HG02852 (cell line): ENCODE measurements around the gene ITGA3.

Experiments used
- ATAC-seq: cut with Tn5 transposase; IDR thresholded peaks from one replicate; pipeline ENCODE4 v1.9.1; 2021; ENCODE audit warnings: mild to moderate bottlenecking, moderate library complexity; ENCODE audit not compliant: unreplicated experiment

The ITGA3 gene

DNA sequence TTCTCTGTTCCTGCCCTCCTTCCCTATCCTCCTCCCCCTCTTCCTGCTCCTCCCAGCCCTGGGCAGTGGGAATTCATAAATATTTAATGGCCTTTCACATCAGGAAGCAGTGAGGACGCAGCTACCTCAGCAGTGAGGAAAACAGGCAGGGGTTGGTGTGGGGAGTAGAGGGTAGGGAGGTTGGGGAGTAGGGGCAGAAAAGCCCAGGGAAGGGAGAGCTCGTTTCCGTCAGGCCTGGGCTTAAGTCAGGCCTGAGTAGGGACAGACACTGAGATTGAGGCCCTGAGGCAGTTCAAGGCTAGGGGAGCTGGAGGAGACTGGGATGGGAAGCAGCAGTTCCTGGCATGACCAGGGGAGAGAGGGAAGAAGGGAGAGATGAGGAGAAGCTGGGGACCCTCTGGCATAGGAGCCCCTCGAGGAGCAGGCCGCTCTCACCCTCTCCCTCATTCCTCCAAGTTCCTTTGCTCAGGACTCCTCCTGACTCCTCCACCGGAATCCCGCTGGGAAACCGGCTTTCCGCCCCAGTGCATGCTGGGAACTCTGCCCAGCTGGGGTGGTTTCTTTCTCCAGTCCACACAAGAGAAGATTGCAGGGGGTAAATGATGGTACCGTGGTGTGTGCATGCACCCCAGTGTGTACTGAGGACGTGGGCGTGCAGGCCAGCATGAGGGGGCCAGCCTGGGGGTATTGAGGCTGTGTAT is 67.9 kb downstream of the ITGA3 start:
- no peak for ATAC-seq

GRCh38 chr17:50125420-50125997 is 69.6 kb downstream of the ITGA3 start:
- no peak for ATAC-seq

- ATAC-seq = no peak
Measured at GRCh38 chr17:50127697-50128361, 71.9 kb downstream of the ITGA3 start.

- ATAC-seq = no peak
Measured at GRCh38 chr17:50128441-50129352, 72.8 kb downstream of the ITGA3 start.

GRCh38 chr17:50129353-50129727 is 73.4 kb downstream of the ITGA3 start:
- ATAC-seq = no peak

DNA sequence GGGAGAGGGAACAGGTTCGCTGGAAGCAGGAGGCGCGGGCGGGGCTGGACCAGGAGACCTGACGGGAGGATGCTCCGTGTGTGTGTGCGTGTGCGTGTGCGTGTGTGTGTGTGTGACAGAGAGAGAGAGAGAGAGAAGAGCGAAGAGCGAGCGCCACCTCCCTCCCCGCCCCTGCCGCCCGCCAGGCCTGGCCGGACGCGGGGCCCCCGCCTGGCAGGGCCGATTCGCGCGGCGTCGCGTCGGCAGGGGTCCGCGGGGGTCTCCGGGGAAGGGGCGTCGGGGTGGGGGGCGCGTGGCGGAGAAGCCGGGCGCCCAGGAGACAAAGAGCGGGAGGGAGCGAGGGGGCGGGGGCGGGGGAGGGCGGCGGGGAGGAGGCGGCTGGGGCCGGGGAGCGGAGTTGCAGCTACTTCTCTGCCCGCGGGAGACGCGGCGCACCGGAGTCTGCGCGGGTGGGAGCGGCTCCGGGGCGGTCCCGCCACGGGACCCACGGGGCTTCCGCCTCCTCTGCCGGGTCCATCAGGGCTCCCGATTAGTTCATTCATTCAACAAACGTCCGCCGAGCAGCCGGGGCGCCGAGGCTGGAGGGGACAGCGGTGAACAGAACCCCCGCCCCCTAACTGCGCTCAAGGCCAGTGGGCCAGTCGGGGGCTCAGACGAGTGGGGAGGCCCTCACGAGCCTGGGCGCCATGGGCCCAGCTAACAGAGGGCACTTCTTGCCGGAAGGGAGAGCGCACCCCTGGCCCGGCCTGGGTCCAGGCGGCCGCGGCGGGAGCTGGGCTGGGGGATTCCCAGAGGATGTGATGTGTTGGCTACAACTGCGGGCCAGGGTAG is 74.0 kb downstream of the ITGA3 start, which contains the start of gene SAMD14:
SAMD14 (minus strand) TSS at position 433 of the 831 bp plus-strand sequence. CDS start 5,201 bp downstream, outside the sequence.
- no peak for ATAC-seq

GRCh38 chr17:50130559-50131305 is 74.8 kb downstream of the ITGA3 start:
- ATAC-seq = no peak

- no peak for ATAC-seq
Measured at GRCh38 chr17:50132104-50132794, 76.3 kb downstream of the ITGA3 start.

- no peak for ATAC-seq
Measured at GRCh38 chr17:50133028-50133768, 77.3 kb downstream of the ITGA3 start.

- ATAC-seq = no peak
Measured at GRCh38 chr17:50133769-50134099, 77.8 kb downstream of the ITGA3 start.

DNA sequence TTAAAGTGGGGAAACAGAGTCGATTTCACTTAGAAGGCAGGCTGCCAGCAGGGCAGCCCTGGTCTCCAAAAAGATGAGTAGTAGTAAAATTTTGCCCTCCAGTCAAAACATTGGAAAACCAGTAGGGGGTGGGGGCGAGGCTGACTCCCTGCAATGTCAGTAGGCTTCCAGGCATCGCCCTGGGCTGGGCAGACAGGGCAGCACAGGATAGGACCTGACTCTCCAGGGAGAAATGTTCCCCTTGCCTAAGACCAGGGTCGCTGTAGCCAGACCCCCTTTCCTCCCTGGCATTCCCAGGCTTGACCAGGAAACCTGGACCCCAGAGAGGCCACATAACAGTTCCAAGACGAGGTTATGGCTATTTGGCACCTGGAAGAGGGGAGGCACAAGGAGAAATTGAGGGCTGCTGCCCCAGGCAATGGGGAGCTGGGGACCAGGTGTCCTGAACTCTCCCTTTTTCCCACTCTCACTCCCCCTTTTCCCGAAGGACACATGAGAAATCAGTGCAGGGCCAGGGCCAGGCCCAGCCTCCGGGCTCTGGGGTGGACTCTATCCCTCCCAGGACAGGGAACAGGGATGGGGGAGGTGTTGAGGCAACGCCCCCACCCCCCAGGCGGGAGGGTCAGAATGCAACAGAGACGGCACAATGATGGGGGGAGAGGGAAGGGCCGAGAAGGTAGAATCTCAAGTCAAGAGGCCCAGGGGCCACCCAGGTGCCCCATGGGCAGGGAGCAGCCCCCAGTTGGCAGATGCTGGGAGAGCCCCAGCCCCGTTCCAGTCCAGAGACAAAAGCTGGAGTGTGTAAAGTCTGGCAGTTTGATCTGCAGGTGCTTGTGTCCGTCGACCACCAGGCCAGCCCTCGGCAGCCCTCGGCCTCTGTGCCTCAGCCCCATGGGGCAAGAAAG is 78.5 kb downstream of the ITGA3 start:
- no peak for ATAC-seq

GRCh38 chr17:50135316-50136095 is 79.6 kb downstream of the ITGA3 start:
- ATAC-seq = no peak

DNA sequence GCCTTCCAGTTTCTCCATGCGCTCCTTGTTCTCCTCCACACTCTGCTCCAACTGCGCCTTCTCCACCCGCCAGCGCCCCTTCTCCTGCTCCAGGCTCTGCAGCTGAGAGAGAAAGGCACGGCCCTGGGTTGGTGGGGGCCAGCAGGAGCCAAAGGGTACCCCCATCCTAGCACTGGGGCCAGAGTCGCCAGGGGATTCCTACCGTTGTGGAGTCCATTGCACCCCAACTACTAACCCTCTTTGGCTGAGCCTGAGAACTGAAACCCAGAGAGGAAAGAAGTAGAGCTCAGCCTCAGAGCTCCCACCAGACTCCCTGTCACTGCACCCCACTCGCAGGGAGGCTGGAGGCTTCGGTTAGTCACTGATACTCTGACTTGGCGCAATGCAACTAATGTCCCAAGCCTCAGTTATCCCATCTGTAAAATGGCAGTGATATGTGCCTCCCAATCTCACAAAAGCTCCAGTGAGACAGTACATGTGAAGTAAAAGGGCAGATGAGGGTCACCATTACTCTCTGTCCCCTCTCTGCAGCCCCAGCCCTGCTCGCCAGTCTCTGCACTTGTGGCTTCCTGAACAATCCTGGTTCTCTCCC is 80.3 kb downstream of the ITGA3 start:
- ATAC-seq = no peak

DNA sequence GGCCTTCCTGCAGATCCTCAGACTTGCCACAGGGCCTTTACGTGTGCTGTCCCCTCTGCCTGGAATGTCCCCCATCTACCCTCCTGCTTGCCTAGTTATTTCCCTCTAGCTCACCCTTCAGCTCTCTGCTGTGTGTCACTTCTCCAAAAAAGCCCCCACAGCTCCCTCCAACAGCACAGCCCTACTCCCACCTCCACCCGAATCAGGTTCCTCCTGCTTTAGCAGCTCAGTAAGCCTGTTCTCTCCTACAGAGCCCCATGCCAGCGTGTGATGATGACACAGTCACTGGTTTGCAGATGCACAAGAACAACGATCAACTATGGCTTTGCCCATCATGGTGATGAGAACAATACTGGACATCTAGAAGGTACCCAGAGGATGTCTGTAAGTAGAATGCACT is 81.1 kb downstream of the ITGA3 start:
- no peak for ATAC-seq

DNA sequence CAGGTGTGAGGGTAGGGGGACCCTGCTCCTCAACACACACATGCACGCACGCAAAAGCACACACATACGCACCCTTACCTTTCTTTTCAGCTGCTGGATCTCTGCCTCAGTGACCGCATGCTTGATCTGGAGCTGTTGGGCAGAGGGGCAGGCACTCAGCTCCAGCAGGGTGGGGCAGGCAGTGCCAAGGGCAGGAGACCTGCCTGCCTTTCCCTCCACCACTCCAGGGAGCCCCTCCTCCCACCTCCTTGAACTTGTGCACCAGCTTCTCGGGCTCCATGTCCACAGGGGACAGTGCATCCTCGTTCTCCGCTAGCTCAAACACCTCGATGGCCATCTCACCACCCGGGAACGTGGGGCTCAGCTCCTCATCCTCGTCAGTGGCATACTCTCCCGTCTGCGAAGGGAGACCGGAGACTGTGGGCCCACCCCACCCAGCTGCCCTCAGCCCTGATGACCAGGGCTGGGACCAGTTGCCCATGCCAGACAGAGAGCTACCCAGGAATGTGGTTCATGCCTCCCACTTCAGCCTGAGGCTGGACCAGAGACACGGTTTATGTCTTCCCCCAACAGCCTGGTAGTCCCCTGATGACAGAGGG is 83.4 kb downstream of the ITGA3 start:
- ATAC-seq = no peak
